ENCODE measurements around the gene SYT9. TPM values are rescaled to one million over a fixed set of nuclear protein-coding genes. Genes with fewer than 3 reads are reported as not detected.

The SYT9 gene
- total and polyA plus RNA-seq, 2 of the 8 experiments (the other 6 are each of a cell fraction or from before 2014, with no cell fraction given): 1.5 to 2.9 TPM

DNA sequence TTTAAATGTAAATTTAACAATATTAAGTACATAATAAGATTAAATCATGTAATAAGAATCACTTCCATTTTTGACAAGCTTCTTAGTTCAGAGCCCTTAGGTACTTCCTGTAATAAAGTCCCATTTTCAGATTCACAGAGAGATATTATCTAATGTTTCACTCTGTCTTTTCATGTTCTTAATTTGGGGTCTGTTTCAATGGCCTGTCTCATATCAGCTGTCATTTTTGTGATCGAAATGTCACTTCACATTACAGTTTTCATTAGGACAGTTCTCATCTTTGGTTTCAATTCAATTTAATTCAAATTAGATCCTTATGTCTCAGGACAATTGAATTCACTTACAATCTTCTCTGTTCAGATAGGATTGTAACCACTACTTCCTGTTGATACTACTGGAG, 211.0 kb downstream of the SYT9 start (continued):
- TF ChIP-seq NRF1 (IDR thresholded peaks at IDR 0.05; ENCODE audit: low read depth, low read length) (no peak), CTCF (IDR thresholded peaks at IDR 0.05; ENCODE audit: control extremely low read depth in 1 of 3, insufficient read depth in 1 of 3, low read depth in 1 of 3, low read length in 3 of 3) (no peak), HDAC2 (IDR thresholded peaks at IDR 0.05; ENCODE audit: borderline replicate concordance in 1 of 2, low read depth in 2 of 2, low read length in 2 of 2) (no peak)

All from H1 (cell line).